Medulla oblongata (tissue), 1 donor: ENCODE measurements around the gene SMIM14.
"Not testable (repeated sequence)": the region's sequence is repeated elsewhere in the genome, so short reads cannot be mapped to it uniquely, and the experiment has no call there.

Experiments
- DNase-seq: peaks from one replicate; pipeline ENCODE4 v3.0.0-alpha.2; 2015; ENCODE audit errors: extremely low spot score

SMIM14 gene

DNA sequence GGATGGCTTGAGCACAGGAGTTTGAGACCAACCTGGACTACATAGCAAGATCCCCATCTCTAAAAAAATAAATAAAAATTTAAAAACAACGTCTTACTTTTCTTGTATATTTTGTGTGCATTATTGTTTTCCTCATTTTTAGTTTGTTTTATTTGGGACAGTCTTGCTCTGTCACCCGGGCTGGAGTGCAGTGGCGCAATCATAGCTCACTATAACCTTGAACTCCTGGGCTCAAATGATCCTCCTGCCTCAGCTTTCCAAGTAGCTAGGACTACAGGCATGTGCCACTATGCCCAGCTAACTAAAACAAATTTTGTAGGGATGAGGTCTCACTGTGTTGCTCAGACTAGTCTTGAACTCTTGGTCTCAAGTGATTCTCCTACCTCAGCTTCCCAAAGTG, 9.5 kb upstream of the SMIM14 start:
- no peak for DNase-seq

DNA sequence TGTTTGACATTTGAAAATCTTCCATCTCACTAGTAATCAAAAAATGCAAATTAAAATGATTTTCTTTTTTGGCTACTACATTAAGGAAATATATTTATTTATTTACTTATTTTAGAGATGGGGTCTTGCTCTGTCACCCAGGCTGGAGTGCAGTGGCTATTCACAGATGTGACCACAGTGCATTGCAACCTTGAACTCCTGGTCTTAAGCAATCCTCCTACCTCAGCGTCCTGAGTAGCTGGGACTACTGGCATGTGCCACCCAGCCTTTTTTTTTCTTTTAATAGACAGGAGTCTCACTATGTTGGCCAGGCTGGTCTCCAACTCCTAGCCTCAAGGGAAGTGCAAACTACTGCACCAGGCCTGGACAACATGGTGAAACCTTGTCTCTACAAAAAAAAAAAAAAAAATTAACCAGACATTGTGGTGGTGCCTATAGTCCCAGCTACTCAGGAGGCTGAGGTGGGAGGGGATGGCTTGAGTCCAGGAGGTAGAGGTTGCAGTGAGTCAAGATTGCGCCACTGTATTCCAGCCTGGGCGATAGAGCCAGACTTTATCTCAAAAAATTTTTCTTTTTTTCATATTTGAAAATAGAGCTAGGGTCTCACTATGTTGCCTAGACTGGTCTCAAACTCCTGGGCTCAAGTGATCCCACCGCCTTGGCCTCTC, 4.4 kb upstream of the SMIM14 start:
- no peak for DNase-seq

DNA sequence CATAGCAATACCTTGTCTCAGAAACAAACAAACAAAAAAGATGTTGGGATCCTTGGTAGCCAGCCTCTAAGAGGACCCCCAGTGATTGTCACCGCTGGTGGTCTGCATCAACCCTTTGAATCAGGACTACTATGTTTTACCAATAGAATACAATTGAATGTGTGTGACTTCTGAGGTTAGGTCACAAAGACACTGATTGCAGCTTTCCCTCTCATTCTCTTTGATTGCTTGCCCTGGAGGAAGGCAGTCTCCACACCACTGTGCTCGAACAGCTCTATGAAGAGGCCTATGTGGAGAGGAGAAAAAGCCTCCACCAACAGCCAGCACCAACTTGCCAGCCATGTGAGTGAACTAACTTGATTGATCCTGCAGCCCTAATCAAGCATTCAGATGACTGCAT, 2.8 kb upstream of the SMIM14 start:
- DNase-seq, result no peak

DNA sequence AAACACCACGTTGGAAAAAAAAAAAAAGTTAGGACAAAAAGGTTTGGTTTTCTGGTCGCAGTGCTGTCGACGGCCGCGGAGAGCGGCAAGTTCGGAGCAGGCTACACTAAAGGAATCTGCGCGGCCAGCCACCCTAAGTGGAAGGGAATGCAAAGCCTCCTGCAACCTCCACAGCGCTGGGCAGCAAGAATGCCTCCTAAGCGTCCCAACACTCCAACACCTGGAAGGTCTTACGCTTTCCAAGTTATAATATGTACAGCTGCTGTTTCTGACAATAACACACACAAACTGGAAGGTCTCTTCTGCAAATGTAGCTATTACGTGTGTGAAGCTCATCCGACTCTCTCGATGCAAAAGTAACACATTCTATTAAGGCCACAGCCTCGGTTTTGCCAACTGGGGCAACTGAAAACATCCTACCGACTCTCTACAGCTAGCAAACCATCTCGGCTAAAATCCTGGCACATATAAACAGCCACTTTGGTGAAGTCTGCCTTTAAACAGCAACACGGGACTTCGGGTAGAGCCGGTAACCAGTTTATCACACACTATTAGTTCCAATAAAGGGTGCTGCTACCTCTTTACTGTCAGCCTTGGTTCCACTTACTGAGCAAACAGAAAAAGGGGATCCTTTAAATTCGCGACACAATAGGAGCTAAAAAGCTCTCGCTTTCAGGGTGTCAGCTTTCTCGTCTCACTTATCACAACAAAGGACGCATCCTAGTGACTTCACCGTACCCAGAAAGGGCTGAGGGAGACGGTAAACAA, 895 bp downstream of the SMIM14 start:
- DNase-seq, result peak; percentile 76

DNA sequence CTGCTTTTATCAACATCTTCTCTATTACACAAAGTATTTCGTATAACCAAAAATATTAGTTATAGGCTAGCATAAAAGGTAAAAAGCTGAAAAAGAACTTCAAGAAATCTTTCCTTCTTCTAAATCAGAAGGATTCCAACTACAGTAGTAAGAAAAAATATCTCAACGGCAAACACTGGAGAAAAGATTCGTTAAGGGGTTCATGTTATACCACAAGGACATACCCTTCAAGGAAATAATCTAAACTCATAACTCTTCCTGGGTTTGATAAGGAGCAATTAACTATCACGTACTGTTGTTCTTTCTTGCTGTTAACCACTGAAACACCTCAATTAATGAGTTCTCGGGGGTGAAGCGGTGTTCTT, 1.5 kb downstream of the SMIM14 start:
- no peak for DNase-seq

DNA sequence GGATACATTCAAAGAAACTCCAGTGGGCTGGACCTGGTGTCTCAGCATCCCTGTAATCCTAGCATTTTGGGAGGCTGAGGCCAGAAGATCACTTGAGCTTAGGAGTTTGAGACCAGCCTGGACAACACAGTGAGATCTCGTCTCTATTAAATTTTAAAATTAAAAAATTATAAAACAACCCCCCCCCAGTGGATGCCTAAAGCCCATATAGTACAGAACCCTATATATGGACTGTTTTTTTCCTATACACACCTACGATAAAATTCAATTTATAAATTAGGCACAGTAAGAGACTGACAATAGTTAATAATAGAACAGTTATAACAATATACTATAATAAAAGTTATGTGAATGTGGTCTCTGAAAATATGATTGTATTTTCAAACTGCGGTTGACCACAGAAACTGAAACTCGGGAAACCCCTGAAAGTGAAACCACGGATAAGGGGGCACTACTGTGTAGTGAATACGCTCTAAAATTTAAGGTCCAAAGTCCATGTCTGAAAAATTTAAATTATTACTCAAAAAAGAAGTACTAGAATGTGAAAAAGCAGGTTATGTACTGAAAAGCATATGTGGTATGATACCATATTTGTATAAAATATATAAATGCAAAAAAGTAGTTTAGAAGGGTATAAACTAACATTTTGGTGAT, 2.0 kb downstream of the SMIM14 start:
- peak; percentile 47 for DNase-seq

DNA sequence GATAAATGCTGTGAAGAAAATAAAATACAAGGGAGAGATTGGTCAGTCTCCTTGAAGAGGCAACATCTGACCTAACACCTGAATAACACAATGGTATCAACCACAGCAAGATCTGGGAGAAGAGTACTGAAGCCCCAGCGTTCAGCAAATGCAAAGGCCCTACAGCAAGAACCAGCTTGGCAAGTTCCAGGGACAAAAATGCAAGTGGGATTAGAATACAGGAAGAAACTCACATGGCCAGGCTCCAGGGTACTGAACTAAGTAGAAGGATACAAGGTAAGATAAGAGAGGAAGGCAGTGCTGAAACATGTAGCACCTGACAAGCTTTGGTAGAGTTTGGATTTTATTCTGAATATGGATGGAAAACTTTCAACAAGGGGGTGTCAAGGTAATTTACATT, 3.6 kb downstream of the SMIM14 start:
- DNase-seq, result no peak

DNA sequence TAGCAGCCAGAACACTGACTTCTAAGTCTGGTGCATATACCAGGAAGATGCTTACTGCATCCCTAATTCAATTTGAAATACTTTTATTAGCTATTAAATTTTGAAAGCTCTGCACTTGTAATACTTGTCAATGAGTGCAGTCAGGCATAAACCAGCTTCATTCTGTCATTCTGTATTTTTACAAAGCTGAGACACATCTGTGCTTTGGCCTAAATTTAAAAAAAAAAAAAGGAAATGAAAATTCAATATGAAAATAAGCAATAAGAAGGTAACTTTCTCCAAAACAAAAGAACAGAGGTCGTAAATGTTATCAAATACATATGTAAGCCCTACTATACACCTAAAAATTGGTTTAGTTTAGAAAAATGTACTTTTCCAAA, 7.0 kb downstream of the SMIM14 start:
- no peak for DNase-seq

DNA sequence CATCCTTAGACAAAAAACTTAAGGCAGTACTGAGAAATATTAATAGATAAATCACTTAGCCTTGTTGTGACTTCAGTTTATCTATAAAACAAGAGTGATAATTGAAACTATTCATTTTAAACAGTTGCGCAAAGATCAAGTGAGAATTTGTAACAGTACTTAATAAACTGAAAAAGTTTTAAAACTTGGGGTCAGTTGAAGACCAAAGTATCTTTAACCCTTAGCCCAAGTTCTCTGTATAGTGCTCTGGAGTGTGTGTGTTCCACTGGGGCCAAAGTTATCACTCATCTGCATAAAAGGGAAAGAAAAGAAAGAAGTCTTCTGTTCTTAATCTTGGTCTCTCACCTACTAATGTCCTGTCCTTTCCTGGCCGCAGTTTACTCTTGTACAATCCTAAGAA, 11.3 kb downstream of the SMIM14 start:
- no peak for DNase-seq

DNA sequence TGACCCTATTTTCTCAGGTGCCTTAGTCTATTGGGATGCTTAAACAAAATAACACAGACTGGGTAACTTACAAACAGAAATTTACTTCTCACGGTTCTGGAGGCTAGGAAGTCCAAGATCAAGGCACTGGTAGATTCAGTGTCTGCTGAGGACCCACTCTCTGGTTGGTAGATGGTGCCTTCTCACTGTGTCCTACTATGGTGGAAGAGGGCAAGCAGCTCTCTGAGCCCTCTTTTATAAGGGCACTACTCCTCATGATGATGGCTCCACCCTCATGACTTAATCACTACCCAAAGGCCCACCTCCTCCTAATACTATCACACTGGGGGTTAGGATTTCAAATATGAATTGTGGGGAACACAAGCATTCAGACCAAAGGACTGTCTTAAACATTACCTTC, 11.8 kb downstream of the SMIM14 start:
- no peak for DNase-seq

DNA sequence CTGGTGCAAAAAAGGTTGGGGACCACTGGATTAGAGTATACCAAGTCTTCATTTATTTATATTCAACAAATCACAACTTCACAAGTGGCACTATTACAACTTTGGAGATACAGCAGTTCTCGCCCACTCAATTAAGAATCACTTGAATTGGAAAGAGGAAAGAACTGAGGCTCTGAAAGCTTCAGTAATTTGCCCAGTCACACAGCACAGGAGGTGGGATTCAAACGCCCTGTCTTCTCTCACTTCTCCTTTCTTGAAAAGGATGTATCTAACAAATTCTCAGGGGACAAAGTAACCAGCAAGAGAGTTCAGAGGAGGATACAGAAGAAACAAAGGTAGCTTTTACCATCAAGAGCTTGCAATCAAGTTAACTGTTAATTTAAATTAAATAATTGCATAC, 12.4 kb downstream of the SMIM14 start:
- DNase-seq, result peak; percentile 58

DNA sequence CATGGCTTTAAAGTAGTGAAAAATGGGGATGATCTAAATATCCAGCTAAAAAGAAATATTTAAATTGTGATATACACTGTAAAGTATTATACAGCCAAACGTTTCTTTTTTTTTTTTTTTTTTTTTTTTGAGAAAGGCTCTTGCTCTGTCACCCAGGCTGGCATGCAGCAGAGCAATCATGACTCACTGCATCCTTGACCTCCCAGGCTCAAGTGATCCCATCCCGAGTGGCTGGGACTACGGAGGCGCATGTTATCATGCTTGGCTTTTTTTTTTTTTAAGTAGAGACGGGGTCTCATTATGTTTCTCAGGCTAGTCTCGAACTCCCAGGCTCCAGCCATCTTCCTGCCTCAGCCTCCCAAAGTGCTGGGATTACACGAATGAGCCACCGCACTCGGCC, 17.1 kb downstream of the SMIM14 start:
- no peak for DNase-seq

DNA sequence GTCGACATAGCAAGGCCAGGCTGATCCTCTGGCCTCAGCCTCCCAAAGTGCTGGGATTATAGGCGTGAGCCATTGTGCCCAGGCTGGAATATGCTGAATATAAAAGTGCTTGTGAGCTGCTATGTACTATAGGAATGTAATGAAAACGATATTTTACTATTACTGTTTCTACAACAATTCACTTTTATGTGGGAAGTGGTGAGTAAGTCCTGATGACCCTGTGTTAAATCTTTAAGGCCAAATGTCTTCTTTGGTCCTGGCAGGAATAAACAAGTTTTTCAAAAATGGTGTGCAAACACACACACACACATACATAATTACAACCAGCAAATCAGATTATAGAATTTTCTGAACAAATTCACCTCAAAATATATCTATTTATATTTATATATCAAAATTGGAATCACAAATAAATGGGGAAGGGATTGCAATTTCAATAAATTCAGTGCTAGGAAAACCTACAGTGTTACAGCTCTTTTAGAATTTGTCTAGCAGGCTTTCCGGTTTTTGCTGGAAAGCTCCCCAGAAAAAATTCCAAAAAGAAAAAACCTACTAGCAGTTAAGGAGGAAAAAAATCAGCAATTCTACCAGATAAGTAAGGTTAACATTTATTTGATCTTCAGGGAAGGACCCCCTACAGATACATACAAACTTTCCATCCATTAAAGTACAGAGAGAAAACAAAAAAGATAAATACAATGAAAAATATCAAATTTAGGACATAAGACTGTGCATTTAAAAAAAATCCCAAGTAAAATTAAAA, 17.9 kb downstream of the SMIM14 start:
- no peak for DNase-seq

DNA sequence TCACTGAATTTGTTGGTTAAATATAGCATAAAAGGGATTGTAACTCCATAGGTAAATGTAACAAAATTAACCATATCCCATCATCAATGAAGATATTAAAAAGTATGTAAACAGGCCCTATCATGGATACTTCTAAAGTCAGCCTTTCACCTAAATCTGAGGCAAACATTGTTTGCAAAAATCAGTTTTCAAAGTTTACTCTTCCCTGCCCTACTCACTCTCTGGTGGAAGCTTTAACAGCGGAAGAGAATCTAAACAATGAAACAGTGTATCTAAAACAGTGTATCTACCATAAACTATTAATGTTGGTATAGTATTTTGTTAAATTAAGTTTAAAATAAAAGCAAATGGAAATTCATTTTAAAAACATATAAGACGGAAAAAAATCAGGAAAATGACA, 21.1 kb downstream of the SMIM14 start:
- no peak for DNase-seq

DNA sequence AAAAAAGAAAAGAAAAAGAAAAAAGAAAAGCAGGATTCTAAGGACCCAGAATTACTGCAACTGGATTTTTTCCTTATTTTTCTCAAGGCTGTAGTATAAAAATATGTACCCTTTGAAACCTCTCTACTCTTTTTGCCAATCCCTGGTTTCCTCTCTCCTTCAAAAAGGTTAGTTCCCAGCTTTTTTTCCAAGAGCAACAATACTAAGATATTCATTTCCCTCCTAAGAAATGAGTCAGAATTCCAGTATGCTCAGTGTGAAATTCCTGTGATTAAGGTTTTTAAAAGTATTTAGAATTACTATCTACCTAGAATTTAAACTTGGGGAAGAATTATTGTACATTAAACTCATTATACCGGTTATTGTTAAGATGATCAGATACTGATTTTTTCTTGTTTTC, 22.0 kb downstream of the SMIM14 start:
- no peak for DNase-seq

DNA sequence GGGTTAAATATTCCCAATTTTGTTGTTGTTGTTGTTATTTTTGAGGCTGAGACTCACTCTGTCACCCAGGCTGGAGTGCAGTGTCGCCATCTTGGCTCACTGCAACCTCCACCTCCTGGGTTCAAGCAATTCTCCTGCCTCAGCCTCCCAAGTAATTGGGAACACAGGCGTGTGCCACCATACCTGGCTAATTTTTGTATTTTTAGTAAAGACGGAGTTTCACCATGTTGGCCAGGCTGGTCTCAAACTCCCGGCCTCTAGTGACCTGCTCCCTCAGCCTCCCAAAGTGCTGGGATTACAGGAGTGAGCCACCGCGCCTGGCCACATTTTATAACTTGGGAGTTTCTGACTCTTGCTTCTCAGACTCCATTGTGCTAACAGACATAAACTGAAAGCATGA, 22.6 kb downstream of the SMIM14 start:
- not testable (repeated sequence) for DNase-seq

DNA sequence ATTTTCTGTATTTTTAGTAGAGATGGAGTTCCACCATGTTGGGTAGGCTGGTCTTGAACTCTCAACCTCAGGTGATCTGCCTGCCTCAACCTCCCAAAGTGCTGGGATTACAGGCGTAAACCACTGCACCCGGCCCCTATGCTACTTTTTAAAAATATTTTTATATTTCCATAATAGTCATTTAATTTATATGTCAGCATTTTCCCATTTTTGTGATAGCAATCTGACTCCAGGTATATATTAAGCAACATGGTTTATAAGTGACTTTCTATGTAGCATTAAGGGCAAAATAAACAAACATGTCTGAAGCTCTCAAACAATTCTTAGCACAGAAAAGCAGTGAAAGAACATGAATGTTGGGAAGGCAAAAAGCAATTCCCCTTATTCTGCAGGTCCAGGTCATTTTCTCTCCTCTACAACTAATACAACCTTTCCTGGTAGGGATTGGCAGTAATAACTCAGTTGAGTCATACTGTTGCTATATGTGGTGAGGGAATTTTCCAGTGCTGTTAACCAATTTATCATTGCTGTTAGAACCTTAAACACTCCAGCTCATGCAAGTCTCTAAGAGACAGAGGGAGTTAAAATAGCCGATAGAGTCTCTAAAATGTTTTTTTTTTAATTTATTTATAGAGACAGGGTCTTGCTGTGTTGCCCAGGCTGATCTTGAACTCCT, 24.0 kb downstream of the SMIM14 start:
- DNase-seq, result no peak

DNA sequence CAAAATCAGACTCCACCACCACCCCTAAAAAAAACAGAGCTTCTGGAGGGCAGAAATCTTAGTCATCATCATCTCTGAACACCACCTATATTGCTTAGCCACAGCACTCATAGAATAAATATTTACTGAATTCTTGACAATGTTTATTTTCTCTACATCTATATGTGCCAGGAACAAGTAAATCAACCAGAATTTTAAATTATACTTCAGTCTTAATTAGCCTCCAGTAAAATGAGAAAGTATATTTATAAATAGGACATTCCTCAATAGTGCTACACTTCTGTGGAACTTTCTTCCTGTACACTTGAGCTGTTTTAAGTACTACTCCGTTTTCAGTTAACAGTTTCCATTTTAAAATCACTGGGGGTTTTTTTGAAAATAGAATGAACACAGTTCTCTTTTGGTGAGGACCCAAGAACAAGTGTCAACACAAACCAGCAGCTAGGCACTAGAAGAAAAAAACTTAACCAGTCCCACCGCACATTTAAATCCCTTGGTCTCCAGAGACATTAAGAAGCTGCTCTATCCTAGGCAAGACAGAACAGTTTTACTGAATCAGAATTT, 25.5 kb downstream of the SMIM14 start:
- DNase-seq, result no peak

DNA sequence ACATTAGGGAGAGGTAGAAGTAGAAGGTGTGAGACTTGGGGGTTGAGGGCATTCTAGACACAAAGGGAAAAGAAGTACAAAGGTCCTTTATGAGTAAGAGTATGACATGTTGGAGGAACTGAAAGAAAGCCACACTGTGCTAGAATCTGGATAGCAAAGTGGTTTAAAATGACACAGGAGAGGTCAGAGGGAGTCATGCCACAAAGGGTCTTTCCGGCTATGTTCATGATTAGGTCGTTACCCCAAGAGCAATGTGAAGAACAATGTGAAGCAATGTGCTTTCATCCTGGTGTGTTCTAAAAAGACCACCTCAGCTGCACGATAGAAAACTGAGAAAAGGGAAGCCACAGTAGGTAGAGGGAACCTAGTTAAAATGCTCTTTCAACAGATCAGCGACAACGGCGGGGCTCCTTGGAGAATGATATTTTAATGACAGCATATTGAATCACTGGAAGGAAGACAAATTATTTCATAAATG, 29.2 kb downstream of the SMIM14 start:
- no peak for DNase-seq

DNA sequence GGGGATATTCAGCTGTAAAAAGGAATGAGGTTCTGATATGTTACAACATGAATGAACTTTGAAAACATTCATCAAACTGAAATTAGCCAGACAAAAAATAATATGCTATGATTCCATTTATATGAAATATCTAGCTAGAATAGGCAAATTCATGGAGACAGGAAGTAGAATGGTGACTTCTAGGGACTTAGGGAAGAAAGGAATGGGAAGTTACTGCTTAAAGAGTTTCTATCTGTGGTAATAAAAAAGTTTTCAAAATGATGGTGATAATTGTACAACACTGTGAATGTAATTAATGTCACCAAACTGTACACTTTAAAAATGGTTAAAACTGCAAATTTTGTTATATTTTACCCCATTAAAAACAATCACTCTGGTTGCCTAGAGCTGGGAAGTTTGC, 30.2 kb downstream of the SMIM14 start:
- DNase-seq, result no peak

DNA sequence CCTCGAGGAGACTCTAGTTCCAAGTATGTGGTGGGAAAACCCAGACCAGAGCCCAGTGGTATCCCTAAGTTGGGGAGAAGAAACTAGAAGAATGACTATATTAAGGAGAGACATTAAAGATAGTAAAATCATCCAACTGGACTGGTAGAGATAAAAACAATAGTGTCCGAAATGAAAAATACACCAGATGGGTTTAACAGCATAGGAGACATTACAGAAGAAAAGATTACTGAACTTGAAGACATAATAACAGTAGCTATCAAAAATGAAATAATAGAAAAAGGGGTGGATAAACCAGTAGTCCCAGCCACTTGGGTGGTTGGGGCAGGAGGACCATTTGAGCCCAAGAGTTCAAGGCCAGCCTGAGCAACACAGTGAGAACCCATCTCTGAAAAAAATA, 31.9 kb downstream of the SMIM14 start:
- no peak for DNase-seq
